ENCODE results near the gene SLC12A3.

Gene SLC12A3

DNA sequence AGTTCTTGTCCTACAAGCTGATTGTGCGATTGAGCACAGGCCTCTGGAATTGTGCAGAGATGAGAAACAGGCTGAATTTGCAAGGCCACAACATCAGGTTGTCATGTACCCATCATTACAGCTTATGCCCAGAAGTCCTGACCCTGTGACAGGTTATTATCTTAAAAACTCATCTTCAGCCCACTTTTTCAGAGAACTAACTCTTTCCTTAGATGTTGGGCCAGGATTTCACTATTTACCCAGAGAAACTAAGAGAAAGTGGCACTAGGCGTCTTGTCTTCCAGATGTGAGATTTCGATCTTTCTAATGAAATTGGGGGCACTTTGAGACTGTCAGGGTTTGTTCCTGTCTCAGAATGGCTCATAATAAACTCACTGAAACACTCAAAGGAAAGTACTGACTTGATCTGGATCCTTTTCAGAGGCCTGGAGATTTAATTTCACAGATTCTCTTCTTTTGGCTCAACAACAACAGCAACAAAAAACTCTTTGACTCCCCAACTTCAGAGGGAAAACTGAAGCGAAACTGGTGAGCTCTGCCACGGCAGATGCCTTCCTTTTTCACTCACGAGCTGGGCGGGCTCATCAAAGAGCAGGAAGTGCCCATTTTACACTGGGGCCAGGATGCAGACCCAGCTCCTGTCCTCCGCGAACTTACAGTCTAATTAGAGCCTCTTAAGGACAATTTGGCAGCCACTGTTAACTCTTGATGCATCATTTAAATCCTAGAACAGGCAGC, 17.7 kb upstream of the SLC12A3 start:
- DNase-seq (ENCODE audit: low spot score): peak; percentile 89

DNA sequence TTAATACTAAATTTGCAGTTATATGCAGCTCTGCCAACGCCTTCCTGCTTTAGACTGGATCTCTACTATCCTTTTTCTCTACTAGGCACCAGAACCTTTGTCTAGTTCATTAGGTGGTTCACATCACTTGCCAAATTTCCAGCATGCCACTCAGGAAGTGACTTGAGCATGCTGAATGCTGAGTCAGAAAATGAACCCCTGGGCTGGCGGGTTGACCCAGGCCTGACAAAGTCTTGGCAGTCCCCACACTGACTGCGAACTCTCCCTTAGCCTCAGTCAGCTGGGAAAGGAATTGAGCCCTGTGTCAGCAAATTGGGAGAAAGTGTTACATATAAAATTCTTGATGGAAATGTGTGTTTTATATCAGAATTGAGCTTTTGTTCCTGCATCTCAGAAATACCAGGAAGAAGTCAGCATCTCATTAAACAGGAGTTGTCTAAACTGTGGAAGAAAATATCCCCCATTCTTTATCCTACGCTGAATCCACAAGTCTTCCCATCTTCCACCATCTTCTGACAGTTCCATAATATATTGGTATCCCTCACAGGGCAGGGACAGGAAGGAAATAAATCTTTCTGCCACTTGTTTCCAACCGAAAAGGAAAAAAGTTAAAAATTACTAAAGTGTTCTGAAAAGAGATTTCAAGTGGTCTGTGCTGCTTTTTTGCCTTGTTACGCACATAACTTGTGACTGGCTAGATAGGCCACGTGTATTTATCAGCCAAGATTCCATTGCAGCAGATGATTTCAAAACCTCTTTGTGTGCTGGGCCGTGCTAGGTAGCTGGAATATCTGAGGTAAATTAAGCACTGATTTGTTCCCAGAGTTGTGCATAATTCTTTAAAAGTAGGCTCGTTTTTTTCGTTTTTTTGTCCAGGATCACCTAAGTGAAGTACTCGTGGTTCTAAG, 16.7 kb upstream of the SLC12A3 start:
- no peak for DNase-seq (ENCODE audit: low spot score)

DNA sequence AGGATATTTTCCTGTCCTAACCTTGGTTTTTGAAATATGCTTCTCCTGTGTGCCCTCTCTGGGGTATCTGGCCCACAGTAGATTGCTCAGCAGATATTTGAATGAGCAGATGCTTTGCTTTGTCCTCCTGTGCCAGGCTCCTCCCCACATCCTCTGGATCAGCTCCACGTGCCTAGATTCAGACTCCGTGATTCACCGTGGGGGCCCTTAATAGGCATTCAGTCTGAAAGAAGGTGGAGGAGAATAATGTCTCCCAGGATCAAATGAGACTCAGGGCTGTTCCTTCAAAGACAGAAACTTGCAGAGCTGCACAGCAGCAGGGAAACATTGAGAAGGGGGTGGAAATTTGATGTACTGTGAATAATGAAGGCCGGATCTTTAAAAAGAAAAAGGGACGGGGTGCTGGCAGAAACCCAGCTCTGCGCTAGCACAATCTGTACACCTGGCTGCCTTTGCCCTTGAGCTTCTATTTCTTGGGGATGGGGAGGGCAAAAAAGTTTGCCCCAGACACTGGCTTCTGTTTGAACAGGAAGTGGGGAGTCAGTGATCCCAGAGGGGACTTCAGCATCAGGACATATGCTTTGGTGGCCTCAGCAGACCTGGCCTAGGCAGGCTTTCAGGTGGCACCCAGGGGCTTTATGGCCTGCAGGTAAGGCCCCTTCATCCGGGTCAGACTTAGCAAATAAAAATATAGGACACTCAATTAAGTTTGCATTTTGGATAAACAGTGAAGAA, 15.9 kb upstream of the SLC12A3 start:
- DNase-seq (ENCODE audit: low spot score): no peak

DNA sequence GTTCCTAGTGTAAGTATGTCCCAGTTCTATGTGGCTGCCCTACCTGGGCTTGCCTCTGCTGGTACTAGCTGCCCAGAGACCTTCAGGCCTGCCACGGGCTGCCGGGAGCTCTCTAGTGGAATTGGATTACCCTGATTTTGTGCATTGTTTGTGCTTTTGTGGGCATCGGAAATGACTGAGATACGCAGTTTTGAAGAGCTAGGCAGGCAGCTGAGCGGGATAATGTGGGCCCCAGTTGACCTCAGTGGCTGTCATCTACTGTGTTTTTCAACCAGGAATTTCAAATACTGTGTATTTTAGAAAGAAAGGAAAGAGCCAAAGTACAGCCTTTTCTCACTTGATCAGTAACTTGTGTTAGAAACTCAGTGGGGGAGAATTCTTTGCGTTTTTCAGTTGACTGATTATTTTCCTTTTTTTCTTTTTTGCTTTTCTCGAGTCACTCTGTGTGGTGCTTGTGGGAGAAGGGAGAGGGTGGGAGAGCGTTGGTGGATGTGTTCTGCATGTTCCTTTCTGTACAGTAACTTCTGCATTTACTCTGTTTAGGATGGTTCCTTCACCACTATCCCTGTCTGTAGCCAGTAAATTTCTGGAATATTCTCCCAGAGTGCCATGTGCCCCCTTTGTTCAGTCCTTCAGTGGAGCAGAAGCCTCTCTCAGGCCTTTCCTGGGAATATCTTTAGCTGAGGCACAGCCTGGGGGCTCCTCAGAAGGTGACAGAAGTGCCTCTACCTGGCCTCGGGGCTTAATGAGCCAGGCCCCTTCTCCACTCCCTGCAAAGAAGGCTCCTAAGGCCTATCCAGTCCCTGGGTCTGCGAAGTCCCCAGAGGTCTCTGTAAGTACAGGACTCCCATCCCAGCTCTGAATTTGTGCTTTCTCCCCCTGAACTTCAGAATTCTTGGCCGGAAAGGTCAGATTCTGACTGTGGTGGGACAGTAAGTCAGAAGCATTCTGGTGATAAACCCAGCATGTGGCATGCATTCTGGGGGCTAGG, 15.0 kb upstream of the SLC12A3 start:
- no peak for DNase-seq (ENCODE audit: low spot score)

DNA sequence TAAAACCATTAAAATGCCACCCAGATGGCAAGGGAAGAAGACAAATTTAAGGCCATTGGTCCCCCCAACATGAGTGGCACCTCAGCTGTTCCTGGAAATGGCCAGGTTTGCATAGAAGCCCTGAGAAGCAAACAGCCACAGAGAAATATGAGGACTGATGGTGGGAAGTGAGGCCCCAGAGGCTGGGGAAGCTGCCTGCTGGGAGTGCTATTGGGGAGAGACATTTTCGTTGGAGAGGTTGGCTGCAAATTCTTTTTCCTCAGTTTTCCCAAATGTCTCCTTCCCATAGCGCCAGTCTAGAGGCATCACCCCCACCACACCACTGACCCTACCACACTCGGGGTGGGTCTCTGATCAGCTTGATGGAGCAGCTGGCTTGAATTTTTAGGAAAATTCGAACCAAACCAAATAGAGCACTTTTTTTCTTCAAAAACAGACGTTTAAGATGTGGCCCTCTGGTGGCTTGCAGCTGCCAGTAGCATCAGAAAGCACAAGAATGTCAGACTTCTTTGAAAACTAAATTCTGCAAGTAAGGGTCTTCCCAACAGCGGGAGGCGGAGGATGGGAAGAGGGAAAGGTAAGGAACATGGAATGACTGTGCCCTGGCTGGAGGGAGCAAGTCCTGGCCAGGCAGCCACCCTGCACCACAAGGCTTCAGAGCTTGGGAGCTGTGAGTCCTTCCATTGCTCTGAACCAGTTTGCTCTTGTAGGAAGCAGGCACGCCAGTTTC, 13.2 kb upstream of the SLC12A3 start:
- no peak for DNase-seq (ENCODE audit: low spot score)

DNA sequence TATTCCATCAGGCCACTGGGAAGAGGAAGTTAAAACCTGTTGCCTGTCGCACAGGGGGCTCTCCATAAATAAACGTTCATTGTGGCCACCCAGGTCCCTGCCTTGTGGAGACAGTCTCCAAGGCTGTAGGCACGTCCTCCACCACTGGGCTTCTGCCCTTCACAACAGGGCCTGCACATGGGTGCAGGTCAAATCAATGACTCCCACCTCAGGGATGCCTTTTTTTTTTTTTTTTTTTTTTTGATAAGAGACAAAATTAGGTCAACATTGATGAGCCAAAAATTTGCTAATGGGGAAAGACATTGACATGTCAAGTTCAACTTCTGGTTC, 12.6 kb upstream of the SLC12A3 start:
- no peak for DNase-seq (ENCODE audit: low spot score)

DNA sequence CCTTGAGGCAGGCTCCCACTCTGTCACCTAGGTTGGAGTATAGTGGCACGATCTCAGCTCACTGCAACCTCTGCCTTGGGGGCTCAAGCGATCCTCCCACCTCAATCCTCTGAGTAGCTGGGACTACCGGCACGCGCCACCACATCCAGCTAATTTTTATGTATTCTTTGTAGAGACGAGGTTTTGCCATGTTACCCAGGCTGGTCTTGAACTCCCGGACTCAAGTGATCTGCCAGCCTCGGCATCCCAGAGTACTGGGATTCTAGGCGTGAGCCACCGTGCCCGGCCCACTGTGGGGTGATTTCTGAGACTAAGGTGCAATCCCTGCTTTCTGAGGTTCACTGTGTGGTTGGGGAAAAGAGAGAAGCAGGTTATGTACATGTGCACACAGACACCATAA, 12.0 kb upstream of the SLC12A3 start:
- DNase-seq (ENCODE audit: low spot score): no peak

DNA sequence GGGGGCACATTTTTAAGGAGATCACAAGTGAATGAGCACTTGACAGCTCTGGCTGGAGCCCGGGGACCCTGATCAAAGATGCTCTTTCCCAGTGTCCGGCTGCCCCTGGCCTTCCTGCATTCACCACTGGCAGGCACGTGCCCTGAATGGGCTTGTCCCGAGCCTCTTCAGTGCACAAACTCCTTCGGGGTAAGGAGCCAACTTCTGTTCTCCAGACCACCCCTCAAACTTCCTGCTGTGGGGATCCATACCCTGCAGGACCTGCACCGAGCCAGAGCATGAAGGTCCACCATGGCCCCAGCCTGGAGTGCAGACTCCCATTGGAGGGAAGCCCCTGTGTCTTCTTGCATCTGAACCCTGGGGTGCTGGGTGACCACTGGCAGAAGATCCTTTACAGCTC, 9.8 kb upstream of the SLC12A3 start:
- DNase-seq (ENCODE audit: low spot score): no peak

DNA sequence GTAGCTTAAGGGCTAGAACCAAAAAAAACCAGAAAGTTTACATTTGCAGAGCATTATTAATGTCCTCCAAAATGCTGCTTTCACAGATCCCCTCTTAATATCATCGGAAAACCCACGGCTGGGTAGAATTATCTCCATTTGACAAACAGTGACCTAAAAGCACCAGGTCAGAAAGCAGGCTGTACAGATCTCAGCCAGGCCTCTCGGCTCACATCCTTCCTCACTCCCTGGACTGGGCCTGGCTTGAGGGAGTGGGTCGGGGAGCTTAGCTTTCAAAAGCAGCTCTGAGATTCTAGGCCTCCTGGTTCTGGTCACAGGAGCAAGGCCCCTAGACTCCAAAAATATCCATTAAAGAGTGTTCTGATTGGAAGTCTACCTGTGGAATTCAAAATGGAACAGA, 9.1 kb upstream of the SLC12A3 start:
- DNase-seq (ENCODE audit: low spot score): no peak

DNA sequence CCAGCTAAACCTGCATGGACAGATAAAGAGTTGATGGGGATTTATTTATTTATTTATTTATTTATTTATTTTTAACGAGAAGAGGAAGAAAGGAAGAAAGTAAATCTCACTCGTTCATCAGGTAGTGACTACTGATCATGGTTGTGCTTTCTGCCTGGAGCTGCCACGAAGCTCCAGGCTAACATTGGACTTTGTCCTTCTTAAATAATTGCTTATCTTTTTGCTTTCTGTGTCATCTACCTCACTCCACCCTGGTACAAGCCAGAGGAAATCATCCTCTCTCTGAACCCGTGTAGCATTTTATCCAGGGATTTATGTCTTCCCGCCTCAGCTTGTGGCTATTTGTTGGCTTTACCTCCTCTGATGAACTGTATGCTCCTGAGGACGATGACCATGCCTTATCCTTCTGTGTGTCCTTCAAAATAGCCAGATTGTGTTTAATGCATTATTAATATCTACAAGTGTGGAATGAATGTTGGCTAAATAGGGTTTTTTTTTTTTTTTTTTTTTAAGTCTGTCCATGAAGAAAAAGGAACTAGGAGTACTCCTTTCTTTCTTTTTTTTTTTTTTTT, 8.0 kb upstream of the SLC12A3 start:
- DNase-seq (ENCODE audit: low spot score): no peak

DNA sequence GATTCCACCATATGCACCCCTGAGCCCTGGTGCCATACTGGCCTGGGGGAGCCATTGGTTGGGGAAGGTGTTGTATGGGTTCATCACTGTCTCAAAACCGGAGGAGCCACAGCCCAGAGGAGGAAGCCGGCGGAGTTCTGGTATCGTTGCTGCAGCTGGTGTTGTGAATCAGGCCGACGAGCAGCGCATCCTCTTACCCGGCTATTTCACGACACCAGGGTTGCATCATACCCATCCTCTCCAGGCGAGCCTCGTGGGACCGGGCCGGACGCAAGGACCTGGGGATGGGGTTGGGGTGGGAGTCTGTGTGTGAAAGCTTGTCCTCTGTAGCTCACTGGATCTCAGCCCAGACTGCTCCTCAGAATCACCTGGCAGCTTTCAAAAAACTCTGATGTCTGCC, 6.6 kb upstream of the SLC12A3 start:
- DNase-seq (ENCODE audit: low spot score): no peak

DNA sequence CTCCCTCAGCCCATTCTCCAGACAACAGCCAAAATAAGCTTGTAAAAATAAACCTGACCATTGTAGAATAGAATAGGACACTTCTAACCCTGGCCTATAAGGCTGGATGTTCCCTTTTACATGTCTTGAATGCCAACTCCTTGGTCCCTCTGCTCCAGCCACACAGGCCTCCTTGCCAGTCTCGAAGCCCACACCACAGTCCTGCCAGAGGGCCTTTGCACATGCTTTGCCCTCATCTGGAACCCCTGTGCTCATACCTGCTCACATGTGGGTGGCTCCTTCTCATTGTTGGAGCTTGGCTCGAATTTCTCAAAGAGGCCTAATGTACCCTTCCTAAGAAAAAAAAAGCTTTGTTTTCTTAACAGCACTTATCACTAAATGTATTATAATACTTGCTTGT, 5.4 kb upstream of the SLC12A3 start:
- no peak for DNase-seq (ENCODE audit: low spot score)

DNA sequence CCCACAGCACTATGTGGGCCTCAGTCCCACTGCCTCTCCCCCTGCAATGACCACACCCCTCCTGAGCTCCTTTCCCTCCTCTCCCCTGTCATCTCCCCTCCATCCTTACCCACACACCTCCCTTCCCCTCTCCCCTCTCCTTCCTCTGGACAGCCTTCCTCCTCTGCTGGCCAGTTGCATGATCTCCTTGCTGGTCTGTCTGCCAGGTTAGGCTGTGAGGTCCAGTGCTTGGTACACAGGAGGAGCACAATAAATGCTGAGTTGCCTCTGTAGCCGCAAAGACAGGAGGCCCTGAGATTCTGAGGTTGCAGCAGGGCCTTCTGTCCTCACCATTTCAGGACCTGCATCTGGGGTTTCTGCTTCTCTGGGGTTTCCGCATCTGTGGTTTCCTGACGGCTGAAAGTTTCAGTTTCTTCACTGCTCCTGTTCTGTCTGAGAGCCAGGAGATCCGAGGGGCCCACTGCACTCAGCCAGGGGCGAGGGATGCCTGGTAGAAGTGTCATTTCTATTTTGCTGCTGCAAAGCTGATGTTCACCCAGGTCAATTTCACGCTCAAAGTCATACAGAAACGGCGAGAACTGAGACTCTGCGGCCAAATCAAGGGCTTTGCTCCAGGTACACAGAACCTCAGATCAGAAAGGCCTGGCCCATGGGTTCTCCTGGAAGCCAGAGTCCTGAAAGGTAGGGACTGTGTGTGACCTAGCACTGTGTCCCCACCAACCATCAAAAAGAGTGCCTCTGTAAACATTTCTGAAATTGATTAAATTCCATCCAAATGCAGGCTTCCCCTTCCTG, 4.6 kb upstream of the SLC12A3 start:
- no peak for DNase-seq (ENCODE audit: low spot score)

DNA sequence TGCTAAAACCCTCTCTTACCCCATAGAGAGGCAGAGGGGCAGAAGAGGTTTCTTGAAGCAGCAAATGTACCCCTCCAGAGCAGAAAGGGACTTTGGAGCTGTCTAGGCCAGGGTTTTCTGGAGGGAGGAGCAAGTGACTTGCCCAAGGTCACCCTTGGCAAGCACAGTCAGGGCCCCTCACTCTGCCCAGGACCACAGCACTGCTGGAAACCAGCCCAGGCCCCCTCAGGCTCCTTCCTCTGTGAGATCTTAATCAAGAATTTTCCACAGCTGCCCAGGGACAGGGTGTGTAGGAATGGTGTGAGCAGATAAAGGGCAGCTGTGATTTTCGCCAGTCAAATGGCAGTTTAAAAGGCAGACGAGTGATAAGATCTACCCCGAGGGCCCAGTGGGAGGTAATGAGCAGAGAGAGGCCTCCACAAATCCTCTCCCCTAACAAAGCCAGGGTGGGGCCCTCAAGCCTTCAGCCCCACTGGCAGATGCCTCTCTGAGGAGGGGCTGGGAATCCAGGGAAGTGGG, 3.9 kb upstream of the SLC12A3 start:
- DNase-seq (ENCODE audit: low spot score): peak; percentile 93

DNA sequence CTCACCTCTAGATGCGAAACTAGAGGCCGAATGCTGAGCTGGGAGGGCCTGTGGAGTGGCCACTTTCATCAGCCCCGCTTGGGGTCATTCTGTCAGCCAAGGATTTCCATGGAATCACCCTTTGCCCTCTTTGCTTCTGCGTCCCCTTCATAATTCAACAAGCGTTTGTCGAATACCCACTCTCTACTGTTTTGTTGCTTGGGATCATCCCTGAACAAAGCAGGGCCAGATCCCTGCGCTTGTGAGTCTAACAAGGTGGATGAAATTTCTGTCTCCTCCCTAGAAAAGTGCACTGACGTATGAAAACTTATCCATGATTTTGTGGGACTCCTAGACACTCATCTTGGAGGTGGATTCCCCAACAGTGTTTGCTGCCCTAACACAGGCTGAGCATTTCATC, 3.3 kb upstream of the SLC12A3 start:
- DNase-seq (ENCODE audit: low spot score): no peak

DNA sequence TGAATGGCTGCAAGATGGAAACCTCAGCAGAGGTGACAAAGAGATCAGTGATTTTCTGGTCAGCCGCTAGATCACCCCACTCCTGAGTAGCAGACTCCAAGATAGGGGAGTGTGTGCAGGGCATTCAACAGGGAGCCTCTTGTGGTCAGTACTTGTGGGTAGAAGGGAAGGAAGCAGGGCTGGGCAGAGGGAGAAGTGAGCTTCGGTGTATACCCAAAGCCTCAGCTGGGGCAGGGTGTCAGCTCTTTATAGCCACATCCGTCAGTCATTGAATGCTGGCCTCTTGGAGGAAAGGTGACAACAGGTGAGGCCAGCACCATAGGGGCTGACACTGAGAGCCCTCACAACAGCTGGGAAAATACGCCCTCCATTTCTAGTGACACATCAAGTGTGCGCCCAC, 2.2 kb upstream of the SLC12A3 start:
- no peak for DNase-seq (ENCODE audit: low spot score)

DNA sequence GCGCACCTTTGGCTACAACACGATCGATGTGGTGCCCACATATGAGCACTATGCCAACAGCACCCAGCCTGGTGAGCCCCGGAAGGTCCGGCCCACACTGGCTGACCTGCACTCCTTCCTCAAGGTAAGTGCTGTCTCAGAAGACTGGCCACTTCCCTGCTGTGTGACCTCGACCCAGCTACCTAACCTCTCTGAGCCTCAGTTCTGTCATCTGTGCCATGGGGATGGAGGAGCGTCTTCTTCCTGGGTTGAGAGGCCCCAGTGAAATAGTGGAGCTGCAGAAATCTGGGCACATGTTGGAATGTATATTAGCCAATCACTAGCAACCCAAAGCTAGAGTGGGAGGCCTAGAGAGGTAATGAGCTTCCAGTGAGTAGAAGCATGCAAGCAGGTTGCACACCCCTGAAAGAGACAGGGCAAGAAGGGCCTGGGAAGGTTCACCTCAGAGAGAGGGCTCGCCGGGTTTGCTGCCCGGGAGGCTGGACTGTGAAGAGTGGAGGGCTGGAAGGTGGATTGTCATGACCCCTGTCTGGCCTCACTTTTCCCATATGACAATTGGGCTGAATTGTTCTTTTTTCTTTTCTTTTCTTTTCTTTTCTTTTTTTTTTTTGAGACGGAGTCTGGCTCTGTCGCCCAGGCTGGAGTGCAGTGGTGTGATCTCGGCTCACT, 521 bp downstream of the SLC12A3 start:
- no peak for DNase-seq (ENCODE audit: low spot score)

Measured in SK-N-DZ (cell line).